Renal pelvis (tissue), 4 donors: ENCODE data around the gene METTL21C. TPM values are rescaled to one million over a fixed set of nuclear protein-coding genes. Genes with fewer than 3 reads are reported as not detected.

Source experiments
- DNase-seq: peaks from one replicate; pipeline ENCODE4 v3.0.0-alpha.2; 2013
- polyA plus RNA-seq, 3 donors: library from polyadenylated mRNA; unstranded; fragments of 120-200 nt; gene quantifications; one replicate each; pipeline ENCODE4 v1.2.1, GENCODE V29; 2013; ENCODE audit not compliant: insufficient read length in 3 of 3

The METTL21C gene
- polyA plus RNA-seq, 3 donors: 0.23 to 0.55 (median 0.52) TPM

DNA sequence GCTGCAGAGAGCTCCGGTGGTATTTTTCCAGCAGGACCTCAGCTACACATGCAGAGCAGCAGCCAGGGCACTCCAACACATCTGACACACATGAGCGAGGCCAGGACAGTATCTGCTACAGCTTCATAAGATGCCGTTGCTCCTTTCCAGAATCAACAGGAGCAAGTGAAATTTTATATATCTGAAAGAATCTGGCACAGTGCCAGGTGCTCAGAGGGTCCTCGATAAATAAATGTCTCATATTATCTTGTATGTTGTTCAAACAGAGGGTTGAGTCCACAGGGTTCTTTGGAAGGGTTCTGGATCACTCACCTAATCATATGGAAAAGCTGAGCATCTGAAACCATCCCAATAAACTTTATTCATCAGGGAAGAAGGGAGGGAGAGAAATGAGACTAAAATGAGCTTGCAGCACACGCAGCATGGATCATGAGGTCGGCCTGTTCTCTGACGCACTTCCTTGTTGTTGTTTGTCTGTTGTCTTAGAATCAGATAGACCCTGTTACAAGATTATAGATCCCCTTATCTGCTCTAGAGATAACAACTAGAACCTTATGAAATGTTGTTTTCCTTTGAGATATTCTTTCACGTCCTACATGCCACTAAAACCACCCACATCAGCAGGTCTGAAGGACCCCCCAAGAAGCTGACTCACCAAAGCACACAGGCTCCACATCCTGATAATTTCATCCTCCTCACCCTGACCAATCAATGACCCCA lies 3.2 kb upstream of the METTL21C start:
- no peak for DNase-seq

DNA sequence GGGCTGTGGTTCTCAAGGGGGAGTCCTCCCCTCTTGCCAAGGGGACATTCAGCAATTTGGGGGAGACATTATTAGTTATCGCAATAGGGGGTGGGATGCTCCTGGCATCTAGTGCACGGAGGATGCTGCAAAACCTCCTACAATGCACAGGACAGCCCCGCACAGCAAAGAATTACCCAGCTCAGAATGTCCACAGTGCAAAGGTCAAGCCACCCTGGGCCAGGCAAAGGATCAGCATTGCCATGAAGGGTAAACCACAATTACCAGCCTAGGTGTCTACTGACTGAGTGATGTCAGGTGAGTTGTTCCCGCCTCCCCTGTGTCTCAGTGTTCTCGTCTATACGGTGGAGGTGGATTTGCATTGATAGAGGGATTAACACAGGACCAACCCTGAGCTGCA lies 2.4 kb upstream of the METTL21C start:
- DNase-seq: no peak

DNA sequence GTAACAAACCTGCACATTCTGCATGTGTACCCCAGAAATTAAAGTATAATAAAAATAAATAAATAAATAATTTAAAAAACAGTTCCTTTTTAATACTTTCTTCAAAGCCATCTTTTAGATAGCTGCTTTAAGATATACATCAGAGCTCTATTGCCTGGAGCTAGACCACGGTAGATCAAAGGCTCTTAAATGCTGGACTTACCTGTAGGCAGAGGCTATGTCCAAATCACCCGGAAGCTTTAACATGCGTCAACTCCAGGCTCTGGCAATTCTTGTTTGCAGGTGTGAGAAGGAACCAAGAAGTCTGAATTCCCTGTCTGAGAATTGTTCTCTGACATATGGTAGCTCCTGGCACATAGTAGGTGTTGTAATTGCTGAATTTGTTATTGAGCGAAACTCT lies 1.6 kb upstream of the METTL21C start:
- no peak for DNase-seq

DNA sequence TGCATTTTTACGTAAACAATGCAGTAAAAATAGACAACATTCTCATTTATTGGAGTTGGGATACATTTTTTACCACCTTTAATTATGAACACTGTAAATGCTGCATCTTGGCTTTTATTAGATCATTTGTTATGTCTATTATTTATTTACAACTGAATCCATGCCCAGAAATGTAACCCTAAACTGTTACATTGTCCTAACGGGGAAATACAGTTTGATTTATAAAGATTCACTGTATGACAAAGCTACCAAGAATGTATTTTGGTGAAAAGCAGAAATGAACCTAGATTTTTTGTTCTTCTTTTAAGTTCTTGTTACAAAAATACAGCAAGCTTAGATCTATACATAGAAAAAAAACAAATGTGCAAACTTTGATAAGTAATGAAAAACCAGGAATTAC lies 1.1 kb downstream of the METTL21C start:
- no peak for DNase-seq

DNA sequence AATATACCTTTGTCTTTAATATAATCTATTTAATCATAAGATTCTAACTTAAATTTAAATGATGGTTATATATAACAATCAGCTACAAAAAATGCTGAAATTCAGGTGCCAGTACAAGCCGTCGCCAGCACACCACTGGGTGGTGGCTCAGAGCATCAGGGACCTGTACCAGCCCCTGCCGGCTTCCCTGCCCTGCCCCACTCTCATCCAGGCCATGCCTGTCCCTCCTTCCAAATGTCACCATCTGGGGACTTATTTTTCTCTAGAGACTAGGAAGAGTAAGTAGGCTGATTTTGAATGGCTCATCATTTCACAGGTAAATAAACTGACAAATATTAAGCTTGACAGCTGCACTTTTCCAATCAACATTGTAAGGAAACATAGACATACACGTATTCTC lies 1.6 kb downstream of the METTL21C start:
- no peak for DNase-seq

DNA sequence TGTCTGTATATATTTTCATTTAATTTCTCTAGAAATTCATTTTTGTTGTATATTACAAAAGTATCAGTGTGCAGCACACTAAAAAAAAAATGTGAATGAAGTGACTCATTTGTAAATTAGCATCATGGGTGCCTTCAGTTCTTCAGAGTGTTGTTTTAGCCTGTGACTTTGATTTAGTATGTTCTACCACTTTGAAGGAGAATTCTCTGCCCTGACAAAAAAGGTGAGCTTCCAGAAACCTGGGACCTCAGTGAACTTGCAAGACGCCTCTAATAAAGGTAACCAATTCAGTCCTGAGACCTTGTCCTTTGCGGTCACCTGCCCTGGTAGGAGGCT lies 2.4 kb downstream of the METTL21C start:
- DNase-seq: no peak

DNA sequence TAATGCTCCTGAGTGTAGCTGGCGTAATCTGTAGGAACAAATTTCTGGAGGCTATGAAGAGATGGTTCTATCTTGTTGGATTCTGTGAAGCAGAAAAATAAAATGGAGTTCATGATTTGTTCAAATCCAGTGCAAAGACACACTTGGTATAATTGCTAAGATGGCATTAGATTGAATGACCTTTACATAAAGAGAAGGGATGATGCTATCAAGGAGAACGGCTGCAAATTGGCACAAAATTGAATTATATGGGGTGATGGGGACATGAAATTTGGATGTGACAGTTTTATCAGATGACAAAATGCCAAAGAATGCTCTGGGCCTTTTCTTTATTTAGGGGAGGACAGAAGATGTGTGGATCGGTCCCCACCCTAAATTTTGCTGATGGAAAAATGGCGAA lies 4.0 kb downstream of the METTL21C start:
- DNase-seq: no peak

DNA sequence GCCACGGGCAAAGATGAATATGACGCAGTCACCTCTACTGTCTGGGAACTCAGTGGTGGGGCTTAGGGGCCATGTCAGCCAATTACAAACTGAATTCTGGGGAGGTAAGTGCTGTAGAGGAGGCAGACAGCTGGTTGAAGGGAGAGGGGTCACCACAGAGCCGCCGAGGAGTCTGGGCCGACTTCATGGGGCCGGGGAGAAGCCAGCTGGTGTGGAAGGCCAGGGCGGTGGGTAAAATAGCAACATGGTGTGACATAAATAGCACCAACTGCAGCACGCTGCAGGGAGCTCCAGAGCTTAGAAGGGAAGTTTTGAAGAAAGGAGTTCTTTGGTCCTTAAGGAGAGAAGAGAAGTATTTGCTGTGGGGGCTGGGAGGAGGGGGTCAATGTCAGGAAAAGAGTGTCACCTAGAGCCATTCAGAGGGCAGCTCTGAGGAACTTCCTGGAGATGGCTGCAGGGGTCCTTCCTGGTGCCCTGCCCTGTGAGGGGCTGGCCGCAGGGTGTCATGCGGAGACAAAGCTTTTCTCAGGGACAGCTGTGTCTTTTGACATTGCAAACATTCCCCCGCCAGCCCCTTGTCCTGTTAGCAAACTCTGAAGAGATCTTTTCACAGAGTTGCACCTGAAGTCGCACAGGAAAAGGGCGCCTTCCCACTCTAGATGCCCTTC lies 6.4 kb downstream of the METTL21C start:
- no peak for DNase-seq

DNA sequence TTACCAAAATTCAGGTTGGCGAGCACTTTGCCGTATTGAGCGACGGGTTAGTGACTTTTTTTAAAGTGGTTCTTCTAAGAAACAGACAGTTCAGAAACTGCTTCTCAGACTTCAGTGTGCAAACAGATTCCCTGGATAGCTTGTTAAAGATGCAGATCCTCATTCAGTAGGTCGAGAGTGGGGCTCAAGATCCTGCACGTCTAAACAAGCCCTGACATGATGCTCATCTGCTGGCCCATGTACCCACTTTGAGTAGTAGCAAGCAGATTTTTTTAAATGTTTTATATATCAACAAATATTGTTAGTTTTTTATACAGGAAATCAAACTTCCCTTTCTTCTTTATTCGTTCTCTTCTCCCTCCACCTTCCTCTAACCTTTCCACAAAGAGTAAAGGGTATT lies 7.3 kb downstream of the METTL21C start:
- no peak for DNase-seq

DNA sequence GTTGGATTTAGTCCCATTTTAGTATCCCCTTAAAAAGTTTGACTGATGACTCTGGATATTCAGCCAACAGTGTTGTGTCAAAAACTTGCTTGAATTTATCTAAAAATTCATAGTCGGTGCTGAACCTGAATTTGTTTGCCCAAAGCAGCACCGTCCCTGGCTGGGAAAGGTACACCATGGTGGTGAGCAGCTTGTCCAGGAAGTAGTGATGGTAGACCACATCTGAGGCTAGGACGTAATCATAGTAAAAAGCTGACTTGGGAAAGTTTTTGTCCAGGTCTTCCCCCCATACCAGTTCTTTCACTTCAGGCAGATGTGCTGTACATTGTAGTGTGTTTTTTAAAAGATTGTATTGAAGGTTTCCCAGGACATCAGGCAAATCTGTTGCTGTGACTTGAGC lies 8.8 kb downstream of the METTL21C start:
- DNase-seq: no peak

DNA sequence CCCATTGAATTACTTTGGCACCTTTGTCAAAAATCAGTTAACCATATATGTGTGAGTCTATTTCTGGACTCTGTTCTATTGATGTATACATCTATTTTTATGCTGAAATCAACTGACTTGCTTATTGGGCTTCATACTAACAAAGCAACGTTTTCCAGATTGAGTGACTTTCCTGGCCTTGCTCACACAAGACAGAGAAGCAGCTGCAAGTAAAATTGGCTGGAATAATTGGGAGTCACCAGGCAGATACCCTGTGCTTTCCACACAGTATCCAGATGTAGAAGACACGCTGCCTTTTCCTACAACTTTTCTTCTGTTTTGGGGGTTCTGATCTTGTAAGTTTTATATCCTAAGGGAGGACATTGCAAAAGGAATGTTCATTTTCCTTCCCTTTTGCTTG lies 11.2 kb downstream of the METTL21C start:
- DNase-seq: no peak

DNA sequence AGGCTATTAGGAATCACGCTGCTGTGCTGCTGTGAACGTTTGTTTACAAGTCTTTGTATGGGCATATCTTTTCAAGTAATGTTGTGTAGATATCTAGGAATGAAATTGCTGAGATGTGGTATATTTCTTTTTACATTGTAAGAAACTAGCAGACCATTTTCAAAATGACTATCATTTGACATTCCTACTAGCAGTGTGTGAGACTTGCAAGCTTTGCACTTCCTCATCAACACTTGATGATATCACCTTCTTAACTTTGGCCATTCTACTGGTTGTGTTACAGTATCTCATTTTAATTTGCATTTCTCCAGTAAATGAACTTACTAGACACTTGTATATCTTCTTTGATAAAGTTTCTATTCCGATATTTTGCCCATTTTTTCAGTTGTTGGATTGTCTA lies 12.1 kb downstream of the METTL21C start:
- DNase-seq: no peak

DNA sequence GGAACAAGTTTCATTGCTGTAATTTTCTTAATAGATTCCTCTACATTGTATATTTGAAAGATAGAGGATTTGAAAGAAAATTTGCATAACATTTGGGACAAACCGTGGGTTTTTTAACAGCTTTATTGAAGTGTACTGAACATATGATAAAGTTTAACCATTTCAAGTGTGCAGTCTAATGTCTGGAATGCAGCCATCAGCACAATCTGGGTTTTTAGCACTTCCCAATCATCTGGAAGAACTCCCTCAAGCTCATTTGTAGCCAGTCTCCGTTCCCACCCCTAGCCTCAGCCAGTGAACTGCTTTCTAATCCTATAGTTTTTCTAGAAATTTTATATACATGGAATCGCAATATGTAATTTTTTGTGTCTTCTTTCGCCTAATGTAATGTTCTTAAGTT lies 12.6 kb downstream of the METTL21C start:
- no peak for DNase-seq

DNA sequence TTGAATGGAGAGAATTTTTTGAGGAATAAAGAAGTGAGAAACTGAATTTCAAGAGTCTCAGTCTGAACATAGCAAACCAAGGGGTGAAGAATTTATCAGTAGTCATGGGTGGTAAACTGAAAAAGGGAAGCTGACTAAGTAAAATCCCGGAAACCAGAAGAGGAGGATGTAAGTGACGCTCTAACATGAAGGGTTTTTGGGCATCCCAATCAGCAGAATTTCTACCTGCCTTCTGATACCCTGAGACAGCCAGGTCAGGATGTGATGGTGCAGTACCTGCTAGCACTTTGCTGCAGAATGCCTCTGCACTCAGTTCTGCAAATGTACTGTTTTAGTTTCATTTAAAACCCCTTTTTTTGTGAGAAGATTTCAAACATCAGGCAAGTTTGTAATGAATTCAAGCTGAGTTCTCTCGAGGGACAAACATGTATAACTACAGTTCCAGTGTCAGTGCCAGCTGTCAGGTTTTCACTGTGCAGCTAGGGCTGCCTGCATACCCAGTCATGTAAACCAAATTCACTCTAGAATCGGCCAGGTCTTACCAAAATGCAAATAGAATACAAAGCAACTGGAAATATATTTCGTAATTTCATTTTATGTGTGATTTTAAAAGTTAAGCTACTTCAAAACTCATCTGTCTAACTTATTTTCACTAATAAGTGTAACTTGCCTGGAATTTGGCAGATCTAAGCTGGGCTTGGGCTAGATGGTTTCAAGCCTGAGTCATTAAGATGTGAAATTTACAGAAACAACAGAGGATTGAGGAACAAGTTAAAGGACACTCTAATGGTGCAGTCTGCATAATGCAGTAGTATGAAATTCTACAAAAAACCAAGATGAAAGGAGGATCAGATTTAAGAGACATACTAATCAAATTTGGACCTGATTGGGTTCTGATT lies 13.8 kb downstream of the METTL21C start:
- DNase-seq: no peak

DNA sequence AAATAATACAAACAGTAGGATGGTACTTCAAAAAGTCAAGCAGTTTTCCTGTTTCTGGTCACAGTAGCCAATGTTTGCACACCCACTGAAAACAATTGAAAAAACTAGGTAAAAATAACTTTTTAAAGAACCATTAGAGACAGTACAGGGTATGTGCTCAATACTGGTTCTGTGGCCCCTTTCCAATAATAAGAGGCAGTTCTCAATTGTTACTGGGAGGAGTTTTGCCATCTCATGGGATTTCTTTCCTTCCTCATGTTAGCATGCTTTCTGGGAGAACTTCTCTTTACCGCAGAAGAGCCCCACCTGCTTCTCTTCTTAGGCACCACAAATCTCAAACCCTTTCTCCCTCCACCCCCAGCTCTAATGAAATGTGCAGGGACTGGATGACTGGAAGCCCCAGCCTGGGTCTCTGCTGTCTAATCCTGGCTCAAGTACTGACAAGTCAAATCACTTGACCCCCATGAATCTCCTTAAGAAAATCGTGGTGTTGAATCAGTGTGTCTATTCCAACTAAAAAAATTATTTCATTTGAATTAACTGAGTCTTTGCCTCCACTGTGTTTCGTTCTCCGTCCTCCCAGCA lies 14.6 kb downstream of the METTL21C start:
- DNase-seq: no peak

DNA sequence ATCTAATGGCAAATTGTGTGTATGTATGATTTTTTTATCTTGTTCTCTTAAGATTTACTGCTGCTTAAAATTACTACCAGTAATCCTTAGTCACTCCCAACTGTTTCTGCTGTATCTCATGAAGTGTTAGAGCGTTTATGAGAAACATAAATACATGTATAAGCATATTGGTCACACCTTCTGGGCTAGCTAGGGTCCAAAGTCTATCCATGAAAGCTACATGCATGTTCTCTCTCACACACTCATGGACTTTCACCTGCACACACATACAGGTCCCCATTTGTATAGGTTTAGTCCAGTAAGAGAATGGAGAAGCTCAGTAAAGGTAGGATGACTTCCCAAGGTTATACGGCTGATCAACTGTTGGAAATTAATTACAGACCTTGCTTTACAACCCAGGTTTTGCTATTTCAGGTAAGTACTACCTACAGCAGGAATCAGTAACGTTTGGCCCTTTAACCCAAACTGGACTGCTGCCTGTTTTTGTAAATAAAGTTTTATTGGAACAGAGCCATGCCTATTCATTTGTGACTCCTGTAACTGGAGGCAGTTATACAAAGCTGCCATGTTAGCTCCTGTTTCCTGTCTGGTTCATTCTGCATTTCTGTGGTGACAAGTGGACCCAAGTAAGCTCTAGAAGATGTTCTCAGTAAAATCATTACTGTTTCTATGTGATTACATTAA lies 15.3 kb downstream of the METTL21C start:
- no peak for DNase-seq

DNA sequence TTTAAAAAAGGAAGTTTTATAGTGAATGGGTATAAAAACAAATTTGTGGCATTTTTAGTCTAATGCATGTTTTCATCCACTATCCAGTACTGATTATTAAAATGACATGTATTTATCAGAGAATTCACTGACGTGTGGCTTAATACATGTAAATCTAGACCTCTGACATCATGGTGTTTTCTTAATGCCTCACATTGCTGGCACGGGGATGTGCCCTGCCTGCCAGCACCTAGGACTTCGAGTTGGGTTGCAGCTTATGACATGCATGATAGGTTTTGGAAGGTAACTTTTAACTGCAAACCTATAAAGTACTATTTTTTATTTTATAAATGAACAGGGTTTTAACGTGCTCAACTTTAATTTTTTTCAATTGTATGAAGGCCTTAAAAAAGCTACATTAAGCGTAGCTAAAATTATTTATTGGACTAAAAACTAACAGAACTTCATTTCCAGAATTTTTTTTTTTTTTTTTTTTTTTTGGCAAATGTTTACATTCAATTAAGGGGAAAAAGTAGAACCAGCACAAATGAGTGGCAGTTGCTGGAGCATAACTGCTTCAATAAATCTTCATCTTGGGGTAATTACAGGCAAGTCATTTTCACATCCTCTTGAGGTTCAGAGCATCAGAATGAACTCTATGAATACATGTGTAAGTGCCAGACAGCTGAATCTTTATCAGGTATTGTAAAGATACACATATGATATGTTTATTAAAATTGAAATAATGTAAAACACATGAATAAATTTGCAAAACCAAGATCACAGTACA lies 16.3 kb downstream of the METTL21C start:
- DNase-seq: peak; percentile 54

DNA sequence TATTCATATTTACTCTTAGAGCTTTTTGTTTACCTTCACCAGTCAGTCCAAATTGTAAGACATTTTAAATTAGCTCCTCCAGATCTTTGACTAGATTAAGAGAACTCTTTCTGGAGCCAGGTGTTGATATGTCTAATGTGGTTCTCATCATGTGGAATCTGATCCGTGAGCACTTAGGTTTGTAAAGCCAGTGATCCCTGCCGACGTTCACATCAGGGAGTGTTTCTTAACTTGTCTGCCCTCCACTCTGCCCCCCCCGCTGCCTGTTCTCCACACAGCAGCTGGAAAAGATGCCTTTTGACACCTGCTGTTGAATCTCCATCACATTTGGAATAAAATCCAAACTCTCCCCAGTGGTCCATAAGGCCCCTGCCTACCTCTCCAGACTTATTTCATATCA lies 17.7 kb downstream of the METTL21C start:
- DNase-seq: peak; percentile 60

DNA sequence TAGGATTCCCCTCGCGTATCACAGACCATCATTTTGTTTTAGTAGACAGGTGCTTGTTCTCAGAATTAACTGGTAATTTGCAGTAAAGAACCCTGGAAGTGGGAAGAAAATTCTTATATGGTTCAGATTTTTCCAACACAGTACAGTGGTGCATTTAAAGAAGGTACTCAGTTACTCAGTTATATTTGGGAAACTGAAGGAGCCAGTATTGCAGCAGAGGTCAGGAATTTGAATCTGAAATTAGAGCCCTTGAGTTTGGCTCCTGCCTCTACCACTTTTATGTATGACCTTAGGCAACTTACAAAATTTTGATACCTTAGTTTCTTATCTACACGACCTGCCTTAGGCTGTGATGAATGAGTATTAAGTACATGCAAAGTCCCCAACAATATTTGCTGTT lies 19.7 kb downstream of the METTL21C start:
- no peak for DNase-seq

DNA sequence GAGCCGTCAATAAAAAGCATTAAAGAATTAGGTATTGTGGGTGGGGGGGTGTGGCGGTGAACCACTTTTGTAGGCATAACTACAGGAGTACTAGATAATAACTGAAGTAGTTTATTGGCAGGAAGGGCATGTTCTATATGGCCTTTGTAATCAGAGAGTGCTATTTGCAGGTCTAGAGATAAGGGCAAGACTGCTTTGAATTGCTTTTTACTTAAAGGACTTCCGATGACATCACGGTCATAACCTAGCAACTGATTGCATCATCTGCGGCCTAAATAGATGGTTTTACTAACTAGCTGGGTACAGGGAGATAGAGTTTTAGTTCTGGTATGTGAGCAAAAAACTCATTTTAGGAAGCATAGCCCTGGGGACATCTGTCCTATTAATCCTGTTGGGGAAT lies 24.7 kb downstream of the METTL21C start:
- DNase-seq: no peak

DNA sequence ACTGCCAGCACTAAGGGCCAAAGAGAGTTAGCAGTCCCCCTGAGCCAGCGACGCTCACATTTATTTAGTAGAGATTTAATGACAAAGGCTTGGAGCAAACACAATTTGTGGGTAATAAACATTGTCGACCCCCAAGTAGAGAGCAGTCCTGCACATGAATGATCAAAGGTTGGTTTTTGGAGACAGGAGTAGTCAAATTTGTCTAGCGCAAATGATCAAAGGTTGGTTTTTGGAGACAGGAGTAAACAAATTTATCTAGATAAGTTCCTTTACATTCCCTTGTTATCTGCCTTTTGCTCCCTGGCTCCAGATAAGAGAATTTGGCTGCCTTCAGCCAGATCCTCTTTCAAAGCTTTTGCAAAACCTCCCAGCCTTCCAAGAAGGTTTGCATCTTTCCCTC lies 26.9 kb downstream of the METTL21C start:
- no peak for DNase-seq
